Lung (tissue), 12 donors: ENCODE measurements around the gene TP53I11. TPM values are rescaled to one million over a fixed set of nuclear protein-coding genes. Genes with fewer than 3 reads are reported as not detected.

Experiments
- ATAC-seq: fragments of 200-7000 bp; cut with Tn5 transposase; one replicate; pipeline ENCODE4 v1.9.1; 2020; ENCODE audit warnings: moderate number of reproducible peaks; ENCODE audit not compliant: insufficient read depth, low FRiP score
- DNase-seq, 3 donors: peaks; one replicate each; pipeline ENCODE4 v3.0.0-alpha.2; 2013 to 2017
- H3K27ac ChIP-seq, 2 donors: one replicate each; pipeline ENCODE4 v1.5.1; 2013; ENCODE audit warnings: mild to moderate bottlenecking in 2 of 2, moderate library complexity in 2 of 2, control low read depth in 1 of 2, inconsistent platforms in 1 of 2, low read depth in 1 of 2, low read length in 1 of 2
- H3K27me3 ChIP-seq, 3 donors: one replicate each; pipeline ENCODE4 v1.5.1; 2013; ENCODE audit warnings: low read length in 2 of 3; ENCODE audit not compliant: control insufficient read depth in 3 of 3, insufficient read depth in 3 of 3
- H3K36me3 ChIP-seq, 4 donors: one replicate each; pipeline ENCODE4 v1.5.1; 2013; ENCODE audit warnings: low read length in 4 of 4, mild to moderate bottlenecking in 1 of 4, moderate library complexity in 1 of 4; ENCODE audit not compliant: control insufficient read depth in 4 of 4, insufficient read depth in 4 of 4
- H3K4me1 ChIP-seq, 5 donors: one replicate each; pipeline ENCODE4 v1.5.1; 2013; ENCODE audit warnings: low read length in 5 of 5, mild to moderate bottlenecking in 2 of 5, moderate library complexity in 1 of 5; ENCODE audit not compliant: control insufficient read depth in 5 of 5, insufficient read depth in 5 of 5
- H3K4me3 ChIP-seq: one replicate; pipeline ENCODE4 v1.5.1; 2013; ENCODE audit warnings: mild to moderate bottlenecking, control low read depth, moderate library complexity
- H3K9ac ChIP-seq, 2 donors: one replicate each; pipeline ENCODE4 v1.5.1; 2013; ENCODE audit warnings: low read length in 2 of 2, control low read depth in 1 of 2; ENCODE audit not compliant: insufficient read depth in 1 of 2
- H3K9me3 ChIP-seq, 4 donors: one replicate each; pipeline ENCODE4 v1.5.1; 2013; ENCODE audit warnings: low read length in 3 of 4, mild to moderate bottlenecking in 1 of 4, moderate library complexity in 1 of 4; ENCODE audit not compliant: control insufficient read depth in 4 of 4, insufficient read depth in 3 of 4
- WGBS, 2 donors: extraction: QIAGEN DNeasy Blood & Tissue Kit; methylation state at CpG; one replicate each; pipeline ENCODE4 v1.1.7; 2013; 5-methylcytosine and 5-hydroxymethylcytosine counted together
- polyA plus RNA-seq, 2 donors: library from polyadenylated mRNA; stranded (reverse); fragments of 200-250 nt; gene quantifications; one replicate each; pipeline ENCODE4 v1.2.1, GENCODE V29; 2013
- total RNA-seq, 2 donors: library from RNA; depleted of rRNA in 1 of 2; stranded (reverse); fragments of >200 nt in 1 of 2; gene quantifications; one replicate each; pipeline ENCODE4 v1.2.1, GENCODE V29; 2014 to 2021
- TF ChIP-seq, protein P1 (sequence below): IDR thresholded peaks from 2 replicates; pipeline ENCODE4 v1.5.1; 2012; ENCODE audit warnings: mild to moderate bottlenecking; ENCODE audit errors: control extremely low read depth, extremely low read depth
- donor health status: control.
- donor health status: control.
- donor health status: Bipolar disorder and iron deficiency.
- donor health status: healthy.
- donor health status: DM: yes; HTN: yes; CAD: no.

Gene TP53I11
- total and polyA plus RNA-seq, 4 donors: 51.2 to 134 (median 71.9) TPM

GRCh38 chr11:44954051-44954906 lies 3.6 kb upstream of the TP53I11 start:
- H3K9me3 ChIP-seq: no peaks in the 10 kb centered on the region
- H3K9ac ChIP-seq: no peak overlapping the region
- WGBS, 2 donors: 56 to 78% methylated on average over 12 of the region's 12 CpGs
- no peak for DNase-seq
- no peak overlapping the region for H3K4me3 ChIP-seq
- TF ChIP-seq, protein P1, sequence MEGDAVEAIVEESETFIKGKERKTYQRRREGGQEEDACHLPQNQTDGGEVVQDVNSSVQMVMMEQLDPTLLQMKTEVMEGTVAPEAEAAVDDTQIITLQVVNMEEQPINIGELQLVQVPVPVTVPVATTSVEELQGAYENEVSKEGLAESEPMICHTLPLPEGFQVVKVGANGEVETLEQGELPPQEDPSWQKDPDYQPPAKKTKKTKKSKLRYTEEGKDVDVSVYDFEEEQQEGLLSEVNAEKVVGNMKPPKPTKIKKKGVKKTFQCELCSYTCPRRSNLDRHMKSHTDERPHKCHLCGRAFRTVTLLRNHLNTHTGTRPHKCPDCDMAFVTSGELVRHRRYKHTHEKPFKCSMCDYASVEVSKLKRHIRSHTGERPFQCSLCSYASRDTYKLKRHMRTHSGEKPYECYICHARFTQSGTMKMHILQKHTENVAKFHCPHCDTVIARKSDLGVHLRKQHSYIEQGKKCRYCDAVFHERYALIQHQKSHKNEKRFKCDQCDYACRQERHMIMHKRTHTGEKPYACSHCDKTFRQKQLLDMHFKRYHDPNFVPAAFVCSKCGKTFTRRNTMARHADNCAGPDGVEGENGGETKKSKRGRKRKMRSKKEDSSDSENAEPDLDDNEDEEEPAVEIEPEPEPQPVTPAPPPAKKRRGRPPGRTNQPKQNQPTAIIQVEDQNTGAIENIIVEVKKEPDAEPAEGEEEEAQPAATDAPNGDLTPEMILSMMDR: no peak
- peak overlapping the region in 1 of 2 donors; percentile 57 for H3K27ac ChIP-seq
- H3K36me3 ChIP-seq: no peaks in the 10 kb centered on the region
- ATAC-seq: no peak
- peaks cover 0 to 21% (median 15%) of the 10 kb centered on the region in 5 donors for H3K4me1 ChIP-seq
- no peaks in the 10 kb centered on the region for H3K27me3 ChIP-seq

GRCh38 chr11:44952500-44953260 lies 2.0 kb upstream of the TP53I11 start:
- DNase-seq (no peak), ATAC-seq (no peak)
- no peaks in the 10 kb centered on the region for H3K36me3 ChIP-seq
- no peak overlapping the region for H3K4me3 ChIP-seq
- H3K27ac ChIP-seq: no peak overlapping the region
- WGBS, 2 donors: 83 to 84% methylated on average over 3 of the region's 3 CpGs
- H3K9me3 ChIP-seq: no peaks in the 10 kb centered on the region
- TF ChIP-seq, protein P1: no peak
- peaks cover 0 to 21% (median 15%) of the 10 kb centered on the region in 5 donors for H3K4me1 ChIP-seq
- H3K9ac ChIP-seq: no peak overlapping the region
- H3K27me3 ChIP-seq: no peaks in the 10 kb centered on the region

DNA sequence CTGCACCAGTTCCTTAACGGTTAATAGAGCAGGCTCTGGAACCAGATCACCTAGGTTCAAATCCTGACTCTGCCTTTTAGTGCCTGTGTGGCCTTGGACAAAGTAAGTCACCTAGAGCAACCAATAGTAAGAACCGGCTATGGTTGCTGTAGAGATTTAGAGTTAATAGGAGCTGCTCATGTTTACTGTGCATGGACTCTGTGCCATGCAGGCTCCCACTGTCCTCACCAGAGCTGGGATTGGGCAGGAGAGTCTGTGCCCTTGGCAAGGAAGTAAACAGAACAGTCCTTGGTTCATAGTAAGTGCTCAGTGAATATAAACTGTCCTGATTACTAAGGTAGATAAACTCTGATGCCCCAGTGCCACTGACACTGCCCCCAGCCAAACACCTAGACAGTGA lies 1.4 kb upstream of the TP53I11 start:
- H3K4me1 ChIP-seq: peaks cover 0 to 23% (median 14%) of the 10 kb centered on the region in 5 donors
- H3K27me3 ChIP-seq: no peaks in the 10 kb centered on the region
- ATAC-seq (no peak), DNase-seq (no peak)
- no peak overlapping the region for H3K4me3 ChIP-seq
- TF ChIP-seq, protein P1: no peak
- WGBS, 2 donors: 42 to 84% methylated on average over 2 of the region's 2 CpGs
- H3K36me3 ChIP-seq: no peaks in the 10 kb centered on the region
- H3K27ac ChIP-seq: no peak overlapping the region
- no peak overlapping the region for H3K9ac ChIP-seq
- H3K9me3 ChIP-seq: no peaks in the 10 kb centered on the region
